OCI-LY7 (cell line): Measurements from ENCODE around the gene MRPL41. TPM values are rescaled to one million over a fixed set of nuclear protein-coding genes. Genes with fewer than 3 reads are reported as not detected.
"Not testable (repeated sequence)": the region's sequence is repeated elsewhere in the genome, so short reads cannot be mapped to it uniquely, and the experiment has no call there.

Experiments
- BruUV-seq: library from RNA; stranded (reverse); fragments of 400-500 nt; replicated peaks from 2 replicates; lab custom pipeline; 2021; lab: Mats Ljungman, UMichigan
- CTCF ChIA-PET: fragments of 300-600 bp; sonication (Branson Sonifier 250); formaldehyde crosslinking; loops from one replicate; lab custom pipeline; 2022; ENCODE audit warnings: antibody characterized with exemption; ENCODE audit not compliant: unreplicated experiment; lab: Charles Lee
- POLR2A ChIA-PET: fragments of 300-600 bp; sonication (Branson Sonifier 250); formaldehyde crosslinking; loops from one replicate; lab custom pipeline; 2022; ENCODE audit warnings: antibody characterized with exemption; lab: Charles Lee
- DNase-seq: peaks from one replicate; pipeline ENCODE4 v3.0.0-alpha.2; 2015; ENCODE audit warnings: low spot score
- H2AFZ ChIP-seq: fragments of 200-600 bp; sonication (generic), shearing (Covaris generic); 2 replicates; pipeline ENCODE4 v1.6.1; 2014; ENCODE audit warnings: mild to moderate bottlenecking, antibody characterized with exemption, low read length, moderate library complexity
- H3K27ac ChIP-seq: fragments of 200-600 bp; sonication (generic); 2 replicates; pipeline ENCODE4 v1.5.1; 2014; ENCODE audit warnings: mixed run types, low read depth, mild to moderate bottlenecking, moderate library complexity, low read length, inconsistent platforms; ENCODE audit not compliant: poor library complexity, severe bottlenecking
- H3K36me3 ChIP-seq: fragments of 200-600 bp; sonication (generic); 2 replicates; pipeline ENCODE4 v1.6.1; 2014; ENCODE audit warnings: mild to moderate bottlenecking, antibody characterized with exemption, low read length, moderate library complexity, mixed read lengths; ENCODE audit not compliant: insufficient read depth
- H3K4me1 ChIP-seq: fragments of 200-600 bp; sonication (generic); 2 replicates; pipeline ENCODE4 v1.5.1; 2014; ENCODE audit warnings: mild to moderate bottlenecking, low read length; ENCODE audit not compliant: insufficient read depth, poor library complexity, severe bottlenecking
- H3K4me2 ChIP-seq: fragments of 200-600 bp; sonication (generic); 2 replicates; pipeline ENCODE4 v1.6.1; 2014; ENCODE audit warnings: mild to moderate bottlenecking, low read length
- H3K4me3 ChIP-seq: fragments of 200-600 bp; sonication (generic); 2 replicates; pipeline ENCODE4 v1.5.1; 2014; ENCODE audit warnings: mild to moderate bottlenecking, low read depth, low read length; ENCODE audit not compliant: poor library complexity, severe bottlenecking
- H3K79me2 ChIP-seq: fragments of 200-600 bp; sonication (generic); 2 replicates; pipeline ENCODE4 v1.6.1; 2016; ENCODE audit warnings: low read depth, mild to moderate bottlenecking, low read length, moderate library complexity, mixed read lengths; ENCODE audit not compliant: insufficient read depth
- H3K9me2 ChIP-seq: fragments of 200-600 bp; sonication (generic); 2 replicates; pipeline ENCODE4 v1.6.1; 2016; ENCODE audit warnings: mild to moderate bottlenecking, low read length, mixed read lengths; ENCODE audit not compliant: insufficient read depth
- H3K9me3 ChIP-seq: fragments of 200-600 bp; sonication (generic); 2 replicates; pipeline ENCODE4 v1.6.1; 2014; ENCODE audit warnings: mild to moderate bottlenecking, mixed run types, low read length, mixed read lengths
- H4K20me1 ChIP-seq: fragments of 200-600 bp; sonication (generic); 2 replicates; pipeline ENCODE4 v1.6.1; 2014; ENCODE audit warnings: mild to moderate bottlenecking, antibody characterized with exemption, low read length, moderate library complexity, mixed read lengths; ENCODE audit not compliant: insufficient read depth
- CTCF ChIP-seq: fragments of 200-600 bp; sonication (generic); conservative IDR thresholded peaks from 2 replicates; pipeline ENCODE4 v1.5.1; 2014; ENCODE audit warnings: mild to moderate bottlenecking, antibody characterized with exemption, low read length, moderate library complexity, mixed read lengths
- EZH2phosphoT487 ChIP-seq: fragments of 200-600 bp; sonication (generic); IDR thresholded peaks from 2 replicates; pipeline ENCODE4 v1.6.1; 2018; ENCODE audit warnings: low read depth, borderline replicate concordance, mild to moderate bottlenecking, mixed run types, antibody characterized with exemption, low read length, moderate library complexity, mixed read lengths
- intact Hi-C: fragments of 100-400 bp; cut with micrococcal nuclease; formaldehyde crosslinking; loops from one replicate; pipeline ENCODE4 v1.10.0; 2022; ENCODE audit not compliant: unreplicated experiment
- total RNA-seq, 2 experiments: library from RNA; depleted of rRNA in 1 of 2; stranded (reverse); fragments of >200 nt in 1 of 2; shearing (Covaris generic) in 1 of 2; gene quantifications; 2 replicates each; pipeline ENCODE4 v1.2.3, GENCODE V29; 2014 to 2022

MRPL41 gene
- total RNA-seq, 2 experiments from 2014 or later = 26.4 to 34.8 TPM

- peak overlapping the region; percentile 78 for H3K4me3 ChIP-seq
- H3K36me3 ChIP-seq = peaks cover 44% of the 10 kb centered on the region
- peak; percentile 32 for DNase-seq
- no peaks in the 10 kb centered on the region for H3K9me3 ChIP-seq
- H3K4me1 ChIP-seq = peaks cover 16% of the 10 kb centered on the region
- BruUV-seq = TSS peak; percentile 100
- peaks cover 6% of the 10 kb centered on the region; the same call in 1 of the 2 replicates for H3K79me2 ChIP-seq
- H3K4me2 ChIP-seq = peak overlapping the region; percentile 84
- ChIA-PET CTCF (interaction anchor here (0.7 kb wide), 1 partner anchor 42 kb away, joined by 3 read pairs; no protein-coding TSS in a partner anchor), POLR2A (interaction anchor here (0.5 to 0.7 kb wide), 4 partner anchors 70 to 1927 kb away, joined by 3 to 6 read pairs (median 3); no protein-coding TSS in a partner anchor)
- peak overlapping the region; percentile 52 for H3K27ac ChIP-seq
- H2AFZ ChIP-seq = 0 out of 2 replicates have a peak overlapping the region, but pooled peaks have one; percentile 13
- H4K20me1 ChIP-seq = no peaks in the 10 kb centered on the region
- intact Hi-C loops = no loop called here
- H3K9me2 ChIP-seq = no peaks in the 10 kb centered on the region
- no peak for TF ChIP-seq CTCF
Observed at GRCh38 chr9:137552022-137552768, 516 bp downstream of the MRPL41 start.

GRCh38 chr9:137553654-137554053 is 2.0 kb downstream of the MRPL41 start:
- H3K4me1 ChIP-seq = peaks cover 16% of the 10 kb centered on the region
- POLR2A ChIA-PET = interaction anchor here (1.2 kb wide), 1 partner anchor 22 kb away, joined by 3 read pairs; no protein-coding TSS in a partner anchor
- H3K9me2 ChIP-seq, intact Hi-C loops, H3K4me3 ChIP-seq, H3K9me3 ChIP-seq, BruUV-seq, H3K27ac ChIP-seq, H4K20me1 ChIP-seq, CTCF ChIA-PET, H2AFZ ChIP-seq, H3K4me2 ChIP-seq, H3K79me2 ChIP-seq, DNase-seq: not testable (repeated sequence)
- peaks cover 58% of the 10 kb centered on the region for H3K36me3 ChIP-seq

- peaks cover 60% of the 10 kb centered on the region for H3K36me3 ChIP-seq
- no peak overlapping the region for H3K27ac ChIP-seq
- intact Hi-C loops = no loop called here
- ChIA-PET CTCF (interaction anchor here (0.6 kb wide), 1 partner anchor 515 kb away, joined by 3 read pairs; no protein-coding TSS in a partner anchor), POLR2A (interaction anchor here (0.7 kb wide), 1 partner anchor 31 kb away, joined by 4 read pairs; no protein-coding TSS in a partner anchor)
- DNase-seq = no peak
- H3K79me2 ChIP-seq = peaks cover 6% of the 10 kb centered on the region; the same call in 1 of the 2 replicates
- no peak overlapping the region for H3K4me2 ChIP-seq
- no peak overlapping the region for H3K4me3 ChIP-seq
- H3K4me1 ChIP-seq = peaks cover 16% of the 10 kb centered on the region
- no TSS peak for BruUV-seq
- no peak overlapping the region for H2AFZ ChIP-seq
- H4K20me1 ChIP-seq = no peaks in the 10 kb centered on the region
- H3K9me3 ChIP-seq = no peaks in the 10 kb centered on the region
- TF ChIP-seq CTCF = no peak
- TF ChIP-seq EZH2phosphoT487 = no peak
- no peaks in the 10 kb centered on the region for H3K9me2 ChIP-seq
Observed at GRCh38 chr9:137554349-137554748, 2.7 kb downstream of the MRPL41 start.
